ENCODE results near the gene TNRC18. TPM values are rescaled to one million over a fixed set of nuclear protein-coding genes. Genes with fewer than 3 reads are reported as not detected.

The TNRC18 gene
- total and polyA plus RNA-seq, 2 donors (not counting 1 experiment from before 2014, with no cell fraction given): 17.8 to 75.0 TPM

- peaks cover 0 to 28% (median 0%) of the 10 kb centered on the region in 3 donors for H3K9me3 ChIP-seq (ENCODE audit: control extremely low read depth in 1 of 3, control insufficient read depth in 2 of 3, insufficient read depth in 1 of 3, low read length in 2 of 3)
- TF ChIP-seq CTCF (IDR thresholded peaks at IDR 0.05) (no peak), EZH2 (IDR thresholded peaks at IDR 0.05; ENCODE audit: borderline replicate concordance, insufficient read depth, low read depth, low read length, poor library complexity, severe bottlenecking) (no peak)
- H3K79me2 ChIP-seq (ENCODE audit: control insufficient read depth, insufficient read depth, low read length): no peaks in the 10 kb centered on the region
- intact Hi-C loops (cut with micrococcal nuclease): no loop called here
- POLR2A ChIA-PET: no interaction called here
- no peak overlapping the region for H3K9ac ChIP-seq (ENCODE audit: low read length)
- H3K9me3 Mint-ChIP-seq (ENCODE audit: insufficient read depth): peaks cover 2% of the 10 kb centered on the region
- peaks cover 0 to 12% (median 1%) of the 10 kb centered on the region in 4 experiments for H3K27me3 ChIP-seq (replicated peaks in 1 of 4; ENCODE audit: control extremely low read depth in 1 of 4, control insufficient read depth in 3 of 4, insufficient read depth in 4 of 4, low read length in 3 of 4)
- peaks cover 11% of the 10 kb centered on the region for H3K27me3 Mint-ChIP-seq
- no peak overlapping the region for H3K4me3 Mint-ChIP-seq
- H3K4me3 ChIP-seq (ENCODE audit: control extremely low read depth in 1 of 5, extremely low read depth in 1 of 5, insufficient read depth in 1 of 5, low read depth in 2 of 5, low read length in 4 of 5): no peak overlapping the region
- peaks cover 9% of the 10 kb centered on the region for H3K4me1 Mint-ChIP-seq
- no peak overlapping the region for H3K27ac ChIP-seq (ENCODE audit: low read length in 2 of 2)
- no peaks in the 10 kb centered on the region for H4K20me1 ChIP-seq (ENCODE audit: control insufficient read depth, insufficient read depth, low read length, poor library complexity, severe bottlenecking)
- no peak overlapping the region for H2AFZ ChIP-seq (ENCODE audit: insufficient read depth, low read depth, low read length, poor library complexity, severe bottlenecking)
- no peaks in the 10 kb centered on the region for H3K36me3 ChIP-seq (replicated peaks in 1 of 2; ENCODE audit: control extremely low read depth in 1 of 2, control insufficient read depth in 1 of 2, extremely low read depth in 1 of 2, insufficient read depth in 2 of 2, low read length in 1 of 2)
- no peak overlapping the region for H3K4me2 ChIP-seq (replicated peaks; ENCODE audit: low read depth, low read length, poor library complexity, severe bottlenecking)
- H3K4me1 ChIP-seq (ENCODE audit: control insufficient read depth in 2 of 2, insufficient read depth in 2 of 2, low read length in 2 of 2): peaks cover 0 to 12% of the 10 kb centered on the region in 2 donors
- no peak for DNase-seq
- 90% methylated on average over 18 of the region's 24 CpGs for WGBS (ENCODE audit: insufficient coverage)
- no peak overlapping the region for H3K27ac Mint-ChIP-seq
- CTCF ChIA-PET: no interaction called here
- ATAC-seq (ENCODE audit: low read depth): no peak
Observed at GRCh38 chr7:5439572-5440496, 16.2 kb upstream of the TNRC18 start.

GRCh38 chr7:5439209-5439571, 15.6 kb upstream of the TNRC18 start:
- ChIA-PET POLR2A (no interaction called here), CTCF (interaction anchor here (0.9 kb wide), 1 partner anchor 17 kb away, joined by 6 read pairs; no protein-coding TSS in a partner anchor)
- Histone ChIP-seq H3K4me1 (ENCODE audit: control insufficient read depth in 2 of 2, insufficient read depth in 2 of 2, low read length in 2 of 2) (peaks cover 0 to 12% of the 10 kb centered on the region in 2 donors), H3K79me2 (ENCODE audit: control insufficient read depth, insufficient read depth, low read length) (no peaks in the 10 kb centered on the region), H3K4me3 (ENCODE audit: control extremely low read depth in 1 of 5, extremely low read depth in 1 of 5, insufficient read depth in 1 of 5, low read depth in 2 of 5, low read length in 4 of 5) (no peak overlapping the region), H3K27ac (ENCODE audit: low read length in 2 of 2) (no peak overlapping the region), H3K27me3 (replicated peaks in 1 of 4; ENCODE audit: control extremely low read depth in 1 of 4, control insufficient read depth in 3 of 4, insufficient read depth in 4 of 4, low read length in 3 of 4) (peaks cover 0 to 17% (median 1%) of the 10 kb centered on the region in 4 experiments), H3K9me3 (ENCODE audit: control extremely low read depth in 1 of 3, control insufficient read depth in 2 of 3, insufficient read depth in 1 of 3, low read length in 2 of 3) (peaks cover 0 to 28% (median 0%) of the 10 kb centered on the region in 3 donors), H3K4me2 (replicated peaks; ENCODE audit: low read depth, low read length, poor library complexity, severe bottlenecking) (no peak overlapping the region), H4K20me1 (ENCODE audit: control insufficient read depth, insufficient read depth, low read length, poor library complexity, severe bottlenecking) (no peaks in the 10 kb centered on the region), H3K36me3 (replicated peaks in 1 of 2; ENCODE audit: control extremely low read depth in 1 of 2, control insufficient read depth in 1 of 2, extremely low read depth in 1 of 2, insufficient read depth in 2 of 2, low read length in 1 of 2) (no peaks in the 10 kb centered on the region), H2AFZ (ENCODE audit: insufficient read depth, low read depth, low read length, poor library complexity, severe bottlenecking) (no peak overlapping the region), H3K9ac (ENCODE audit: low read length) (no peak overlapping the region)
- Mint-ChIP-seq H3K4me1 (peaks cover 9% of the 10 kb centered on the region), H3K27me3 (peaks cover 17% of the 10 kb centered on the region), H3K9me3 (ENCODE audit: insufficient read depth) (peaks cover 2% of the 10 kb centered on the region), H3K27ac (no peak overlapping the region), H3K4me3 (no peak overlapping the region)
- intact Hi-C loops (cut with micrococcal nuclease): no loop called here
- WGBS (ENCODE audit: insufficient coverage): 100% methylated on average over 1 of the region's 3 CpGs
- TF ChIP-seq EZH2 (IDR thresholded peaks at IDR 0.05; ENCODE audit: borderline replicate concordance, insufficient read depth, low read depth, low read length, poor library complexity, severe bottlenecking) (no peak), CTCF (IDR thresholded peaks at IDR 0.05) (no peak)
- DNase-seq (no peak), ATAC-seq (ENCODE audit: low read depth) (no peak)

All from B cell (primary cell).